ENCODE results near the gene MLXIPL.
"Not testable (repeated sequence)": the region's sequence is repeated elsewhere in the genome, so short reads cannot be mapped to it uniquely, and the experiment has no call there.

The MLXIPL gene

DNA sequence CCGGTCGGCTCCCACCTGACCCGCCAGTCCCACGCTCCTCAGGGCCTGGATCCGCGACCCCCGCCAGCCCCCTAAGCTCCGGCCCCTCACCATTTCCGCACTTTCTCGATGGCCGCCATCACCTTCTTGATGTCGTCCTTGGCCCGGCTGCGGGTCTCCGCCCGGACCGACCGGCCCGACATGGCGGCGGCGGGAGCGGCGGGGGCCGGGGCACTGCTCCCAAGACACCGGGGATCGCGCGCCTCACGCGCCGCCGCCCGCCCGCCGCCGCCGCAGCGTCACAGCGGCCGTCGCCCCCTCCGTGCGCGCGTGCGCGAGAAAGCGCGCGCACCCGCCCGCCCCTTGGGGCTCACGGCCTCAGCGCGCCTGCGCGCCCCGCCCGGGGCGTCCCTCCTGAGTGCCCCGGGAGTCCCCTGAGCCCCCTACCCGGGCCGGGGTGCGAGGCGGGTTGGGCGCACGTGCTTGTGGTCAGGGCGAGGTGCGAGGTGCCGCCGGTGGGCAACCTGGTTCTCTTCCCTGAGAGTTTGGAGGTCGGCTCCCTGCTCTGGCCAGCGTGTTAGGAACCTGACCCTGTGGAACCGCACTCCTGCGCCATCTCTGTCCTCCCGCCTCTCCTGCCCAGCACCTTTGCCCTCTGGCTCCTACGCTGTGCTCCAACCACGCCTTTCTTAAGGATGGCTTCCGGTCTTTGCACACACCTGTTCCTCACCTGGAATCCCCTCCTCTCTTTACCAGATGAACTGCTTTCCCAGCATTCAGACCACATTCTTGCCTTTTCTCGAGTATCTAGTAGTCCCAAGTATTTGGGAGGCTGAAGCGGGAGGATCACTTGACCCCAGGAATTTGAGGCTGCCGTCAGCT is 66.7 kb downstream of the MLXIPL start, which contains the start of gene BCL7B:
Gene BCL7B (minus strand): TSS at position 294 of the 861 bp plus-strand sequence. CDS start 112 bp downstream, at position 182.
- TF ChIP-seq, protein P1, sequence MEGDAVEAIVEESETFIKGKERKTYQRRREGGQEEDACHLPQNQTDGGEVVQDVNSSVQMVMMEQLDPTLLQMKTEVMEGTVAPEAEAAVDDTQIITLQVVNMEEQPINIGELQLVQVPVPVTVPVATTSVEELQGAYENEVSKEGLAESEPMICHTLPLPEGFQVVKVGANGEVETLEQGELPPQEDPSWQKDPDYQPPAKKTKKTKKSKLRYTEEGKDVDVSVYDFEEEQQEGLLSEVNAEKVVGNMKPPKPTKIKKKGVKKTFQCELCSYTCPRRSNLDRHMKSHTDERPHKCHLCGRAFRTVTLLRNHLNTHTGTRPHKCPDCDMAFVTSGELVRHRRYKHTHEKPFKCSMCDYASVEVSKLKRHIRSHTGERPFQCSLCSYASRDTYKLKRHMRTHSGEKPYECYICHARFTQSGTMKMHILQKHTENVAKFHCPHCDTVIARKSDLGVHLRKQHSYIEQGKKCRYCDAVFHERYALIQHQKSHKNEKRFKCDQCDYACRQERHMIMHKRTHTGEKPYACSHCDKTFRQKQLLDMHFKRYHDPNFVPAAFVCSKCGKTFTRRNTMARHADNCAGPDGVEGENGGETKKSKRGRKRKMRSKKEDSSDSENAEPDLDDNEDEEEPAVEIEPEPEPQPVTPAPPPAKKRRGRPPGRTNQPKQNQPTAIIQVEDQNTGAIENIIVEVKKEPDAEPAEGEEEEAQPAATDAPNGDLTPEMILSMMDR (IDR thresholded peaks at IDR 0.05), result no peak
- H3K4me3 ChIP-seq, result peak within 1 kb of the TSS; percentile 87
- H3K27ac ChIP-seq, result peak within 1 kb of the TSS; percentile 99
- peak; percentile 84 for DNase-seq (ENCODE audit: low spot score)

DNA sequence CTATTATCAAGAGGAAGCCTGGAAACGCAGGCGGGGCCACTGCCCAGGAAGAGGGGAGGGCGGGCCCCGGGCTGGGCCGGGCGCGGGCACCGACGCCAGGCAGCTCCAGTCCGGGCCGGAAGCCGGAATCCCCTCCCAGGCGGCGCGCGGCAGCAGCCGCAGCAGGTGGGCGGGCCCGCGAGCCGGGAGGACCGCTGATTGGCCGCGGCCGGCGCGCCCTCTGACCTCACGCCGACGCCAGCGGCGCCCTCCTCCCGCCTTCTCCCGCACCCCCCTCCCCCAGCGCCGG is 67.3 kb downstream of the MLXIPL start:
- H3K27ac ChIP-seq, result peak overlapping the region; percentile 99
- TF ChIP-seq, protein P1 (IDR thresholded peaks at IDR 0.05), result no peak
- DNase-seq (ENCODE audit: low spot score), result peak; percentile 96
- H3K4me3 ChIP-seq, result peak overlapping the region; percentile 87

DNA sequence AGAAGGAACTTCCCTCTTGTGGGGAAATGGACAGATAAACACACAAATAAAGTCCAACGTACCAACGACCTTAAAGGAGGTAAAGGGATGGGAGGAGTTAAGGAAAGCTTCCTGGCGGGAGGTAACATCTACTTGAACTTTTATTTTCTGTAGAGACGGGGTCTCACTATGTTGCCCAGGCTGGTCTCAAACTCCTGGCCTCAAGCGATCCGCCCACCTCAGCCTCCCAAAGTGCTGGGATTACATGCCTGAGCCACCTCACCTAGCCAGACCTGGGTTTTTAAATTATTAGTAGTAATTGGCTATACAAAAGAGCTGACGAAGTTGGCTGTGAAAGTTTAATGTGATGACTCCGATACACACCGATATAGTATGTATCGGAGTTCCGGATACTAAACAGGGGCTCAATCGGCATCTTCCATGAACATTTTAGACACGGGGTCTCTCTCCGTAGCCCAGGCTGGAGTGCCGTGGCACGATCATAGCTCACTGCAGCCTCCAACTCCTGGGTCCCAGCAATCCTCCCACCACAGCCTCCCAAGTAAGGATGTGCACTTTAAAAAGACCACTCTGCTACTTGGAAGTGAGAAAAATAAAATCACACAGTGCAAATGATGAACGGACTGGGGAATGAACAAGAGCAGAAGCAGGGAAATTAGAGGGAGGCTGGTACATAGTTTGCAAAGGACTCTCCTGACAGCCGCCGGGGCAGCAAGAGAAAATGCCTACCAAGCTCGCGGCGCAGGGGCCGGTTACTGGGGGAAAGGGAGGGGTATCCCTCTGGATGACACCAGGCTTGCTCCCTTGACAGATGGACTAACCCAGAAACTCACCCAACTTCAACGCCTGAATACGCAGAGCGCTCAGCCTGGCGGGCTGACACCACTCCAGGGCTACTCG is 67.9 kb downstream of the MLXIPL start:
- H3K27ac ChIP-seq, result peak overlapping the region; percentile 99
- peak overlapping the region; percentile 87 for H3K4me3 ChIP-seq
- no peak for DNase-seq (ENCODE audit: low spot score)
- TF ChIP-seq, protein P1 (IDR thresholded peaks at IDR 0.05), result no peak

DNA sequence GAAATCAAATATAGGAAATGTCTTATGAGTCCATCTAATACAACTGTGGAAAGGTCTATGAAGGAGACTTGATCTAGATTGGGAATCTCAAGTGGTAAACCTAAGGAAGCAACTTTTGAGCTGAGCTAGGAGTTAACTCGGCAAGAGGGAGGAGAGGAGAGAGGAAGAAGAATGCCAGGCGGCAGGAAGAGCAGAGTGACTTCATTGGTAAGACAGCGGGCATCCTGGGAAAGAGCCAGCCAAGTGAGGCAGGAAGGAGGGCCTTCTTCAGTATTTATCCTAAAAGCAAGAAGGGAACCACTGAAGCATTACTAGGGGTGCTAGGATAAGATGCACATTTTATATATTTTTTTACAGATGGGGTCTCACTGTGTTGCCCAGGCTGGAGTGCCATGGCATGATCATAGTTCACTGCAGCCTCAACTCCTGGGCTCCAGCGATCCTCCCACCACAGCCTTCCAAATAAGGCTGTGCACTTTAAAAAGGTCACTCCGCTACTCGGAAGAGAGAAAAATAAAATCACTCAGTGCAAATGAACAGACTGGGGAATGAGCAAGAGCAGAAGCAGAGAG is 68.8 kb downstream of the MLXIPL start:
- H3K27ac ChIP-seq, result no peak overlapping the region
- no peak for DNase-seq (ENCODE audit: low spot score)

DNA sequence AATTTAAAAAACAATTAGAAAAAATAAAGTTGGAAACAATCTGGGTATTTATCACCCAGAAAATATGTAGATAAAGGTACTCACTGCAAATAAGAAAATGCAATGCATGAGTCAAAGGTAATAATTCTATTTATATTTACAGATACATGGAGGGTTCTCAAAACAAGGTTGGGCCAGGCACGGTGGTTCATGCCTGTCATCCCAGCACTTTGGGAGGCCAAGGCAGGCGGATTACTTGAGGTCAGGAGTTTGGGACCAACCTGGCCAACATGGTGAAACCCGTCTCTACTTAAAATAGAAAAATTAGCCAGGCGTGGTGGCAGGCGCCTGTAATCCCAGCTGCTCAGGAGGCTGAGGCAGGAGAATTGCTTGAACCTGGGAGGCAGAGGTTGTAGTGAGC is 74.2 kb downstream of the MLXIPL start:
- not testable (repeated sequence) for DNase-seq (ENCODE audit: low spot score); H3K4me3 ChIP-seq; H3K27ac ChIP-seq

More for the DNA sequence above, 68.8 kb downstream of the MLXIPL start:
- H3K4me3 ChIP-seq, result peak overlapping the region; percentile 87
- TF ChIP-seq, protein P1 (IDR thresholded peaks at IDR 0.05), result no peak

DNA sequence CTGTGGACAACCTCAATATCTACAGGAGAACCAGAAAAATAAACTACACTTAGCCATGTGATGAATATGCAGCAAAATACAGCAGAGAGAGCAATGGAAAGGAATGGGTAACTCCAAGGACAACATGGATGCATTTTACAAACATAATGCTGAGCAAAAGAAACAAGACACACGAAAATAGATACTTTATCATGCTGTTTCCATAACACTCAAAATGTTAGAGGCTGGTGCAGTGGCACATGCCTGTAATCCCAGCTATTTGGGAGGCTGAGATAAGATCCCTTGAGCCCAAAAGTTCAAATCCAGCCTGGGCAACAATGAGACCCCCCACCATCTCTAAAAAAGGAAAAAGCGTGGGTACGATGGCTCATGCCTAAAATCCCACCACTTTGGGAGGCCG is 75.1 kb downstream of the MLXIPL start:
- TF ChIP-seq, protein P1 (IDR thresholded peaks at IDR 0.05), result no peak
- no peak overlapping the region for H3K27ac ChIP-seq
- no peak for DNase-seq (ENCODE audit: low spot score)
- no peak overlapping the region for H3K4me3 ChIP-seq

DNA sequence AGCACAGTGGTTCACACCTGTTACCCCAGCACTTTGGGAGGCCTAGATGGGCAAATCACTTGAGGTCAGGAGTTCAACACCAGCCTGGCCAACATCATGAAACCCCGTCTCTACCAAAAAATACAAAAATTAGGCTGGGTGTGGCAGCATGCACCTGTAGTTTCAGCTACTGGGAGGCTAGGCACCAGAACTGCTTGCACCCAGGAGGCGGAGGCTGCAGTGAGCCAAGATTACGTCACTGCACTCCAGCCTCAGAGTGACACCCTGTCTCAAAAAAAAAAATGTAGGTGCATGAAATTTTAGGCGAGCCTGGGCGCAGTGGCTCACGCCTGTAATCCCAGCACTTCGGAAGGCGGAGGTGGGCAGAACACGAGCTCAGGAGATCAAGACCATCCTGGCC is 76.5 kb downstream of the MLXIPL start:
- H3K4me3 ChIP-seq, result no peak overlapping the region
- H3K27ac ChIP-seq, result no peak overlapping the region
- TF ChIP-seq, protein P1 (IDR thresholded peaks at IDR 0.05), result no peak
- DNase-seq (ENCODE audit: low spot score), result no peak

Measured in coronary artery (tissue), 2 donors.